GM23338 (cell line): ENCODE measurements around the gene HDAC9. TPM values are rescaled to one million over a fixed set of nuclear protein-coding genes. Genes with fewer than 3 reads are reported as not detected.

Experiments used
- ATAC-seq: fragments of 200-7000 bp; cut with Tn5 transposase; 3 replicates; pipeline ENCODE4 v1.9.1; 2020
- DNase-seq: peaks from one replicate; pipeline ENCODE4 v3.0.0-alpha.2; 2015; ENCODE audit warnings: low spot score
- H2AFZ ChIP-seq: fragments of 200-600 bp; sonication (generic); 2 replicates; pipeline ENCODE4 v1.8.0; 2016; ENCODE audit warnings: antibody characterized with exemption, mild to moderate bottlenecking, moderate library complexity
- H3F3A ChIP-seq: fragments of 200-600 bp; sonication (generic); replicated peaks from 2 replicates; pipeline ENCODE4 v1.8.0; 2017; ENCODE audit warnings: antibody characterized with exemption, mixed run types, low read depth
- H3K27ac ChIP-seq: fragments of 200-600 bp; sonication (generic); 2 replicates; pipeline ENCODE4 v1.6.1; 2016; ENCODE audit warnings: low read depth
- H3K27me3 ChIP-seq: fragments of 200-600 bp; sonication (generic); 2 replicates; pipeline ENCODE4 v1.8.0; 2016; ENCODE audit warnings: mild to moderate bottlenecking, mixed run types, moderate library complexity; ENCODE audit not compliant: insufficient read depth
- H3K36me3 ChIP-seq: fragments of 200-600 bp; sonication (generic); 2 replicates; pipeline ENCODE4 v1.8.0; 2016; ENCODE audit warnings: mild to moderate bottlenecking; ENCODE audit not compliant: insufficient read depth
- H3K4me1 ChIP-seq: fragments of 200-600 bp; sonication (generic); 2 replicates; pipeline ENCODE4 v1.8.0; 2016; ENCODE audit warnings: mild to moderate bottlenecking, moderate library complexity; ENCODE audit not compliant: insufficient read depth
- H3K4me2 ChIP-seq: fragments of 200-600 bp; sonication (generic); 2 replicates; pipeline ENCODE4 v1.7.1; 2017; ENCODE audit warnings: mixed run types
- H3K4me3 ChIP-seq: fragments of 200-600 bp; sonication (generic); 2 replicates; pipeline ENCODE4 v1.6.1; 2016; ENCODE audit warnings: mixed run types
- H3K79me2 ChIP-seq: fragments of 200-600 bp; sonication (generic); replicated peaks from 2 replicates; pipeline ENCODE4 v1.8.0; 2017; ENCODE audit warnings: mild to moderate bottlenecking; ENCODE audit not compliant: insufficient read depth
- H3K9me2 ChIP-seq: fragments of 200-600 bp; sonication (generic); 2 replicates; pipeline ENCODE4 v1.8.0; 2017; ENCODE audit not compliant: insufficient read depth
- H4K20me1 ChIP-seq: fragments of 200-600 bp; sonication (generic); replicated peaks from 2 replicates; pipeline ENCODE4 v1.8.0; 2017; ENCODE audit warnings: mild to moderate bottlenecking; ENCODE audit not compliant: insufficient read depth
- H3K27ac Mint-ChIP-seq: 2 replicates; pipeline ENCODE4 v1.8.0; 2020; ENCODE audit warnings: inconsistent platforms, mild to moderate bottlenecking, moderate library complexity, mixed read lengths
- H3K27me3 Mint-ChIP-seq: 3 replicates; pipeline ENCODE4 v1.8.0; 2022; ENCODE audit warnings: low read depth, mild to moderate bottlenecking, moderate library complexity, mixed read lengths, inconsistent platforms; ENCODE audit not compliant: insufficient read depth, poor library complexity
- H3K36me3 Mint-ChIP-seq: 3 replicates; pipeline ENCODE4 v1.8.0; 2021; ENCODE audit warnings: low read depth, mild to moderate bottlenecking, inconsistent platforms, moderate library complexity, mixed read lengths
- H3K4me1 Mint-ChIP-seq: 3 replicates; pipeline ENCODE4 v1.8.0; 2020; ENCODE audit warnings: mild to moderate bottlenecking, inconsistent platforms, mixed read lengths
- H3K4me3 Mint-ChIP-seq: 3 replicates; pipeline ENCODE4 v1.8.0; 2021; ENCODE audit warnings: moderate library complexity, mild to moderate bottlenecking, inconsistent platforms, mixed read lengths
- H3K9me3 Mint-ChIP-seq: 3 replicates; pipeline ENCODE4 v1.8.0; 2020; ENCODE audit warnings: moderate library complexity, mild to moderate bottlenecking, inconsistent platforms, mixed read lengths
- CTCF ChIP-seq, 2 experiments: fragments of 200-600 bp in 1 of 2; sonication (generic) in 1 of 2; conservative IDR thresholded peaks; 2 replicates each; pipeline versions ENCODE4 v1.5.1 to v1.6.1; 2016 to 2017; ENCODE audit warnings: antibody characterized with exemption in 2 of 2, low read depth in 2 of 2, mild to moderate bottlenecking in 2 of 2, moderate library complexity in 1 of 2
- ETS1 ChIP-seq: IDR thresholded peaks from 2 replicates; pipeline ENCODE4 v1.6.1; 2016; ENCODE audit warnings: antibody characterized with exemption
- EZH2 ChIP-seq: fragments of 200-600 bp; sonication (generic); IDR thresholded peaks from one replicate; pipeline ENCODE4 v1.8.0; 2017; ENCODE audit warnings: antibody characterized with exemption, mild to moderate bottlenecking, low read depth; ENCODE audit not compliant: unreplicated experiment
- JUNB ChIP-seq: IDR thresholded peaks from one replicate; pipeline ENCODE4 v1.6.1; 2016; ENCODE audit warnings: antibody characterized with exemption; ENCODE audit not compliant: unreplicated experiment
- POLR2AphosphoS5 ChIP-seq: IDR thresholded peaks from 2 replicates; pipeline ENCODE4 v1.6.1; 2016; ENCODE audit warnings: antibody characterized with exemption, low read depth
- REST ChIP-seq: IDR thresholded peaks from one replicate; pipeline ENCODE4 v1.6.1; 2018; ENCODE audit warnings: antibody characterized with exemption; ENCODE audit not compliant: unreplicated experiment
- STAT1 ChIP-seq: IDR thresholded peaks from one replicate; pipeline ENCODE4 v1.6.1; 2016; ENCODE audit warnings: antibody characterized with exemption; ENCODE audit not compliant: unreplicated experiment
- ZNF331 ChIP-seq: fragments of 250-450 bp; sonication (Bioruptor Pico); IDR thresholded peaks from 2 replicates; pipeline ENCODE4 v1.5.0; 2020; ENCODE audit warnings: low read depth, mild to moderate bottlenecking, moderate library complexity
- ZNF462 ChIP-seq: fragments of 250-450 bp; sonication (Bioruptor Pico); IDR thresholded peaks from 2 replicates; pipeline ENCODE4 v1.5.0; 2020; ENCODE audit warnings: mild to moderate bottlenecking, moderate library complexity
- polyA plus RNA-seq: library from polyadenylated mRNA; unstranded; fragments of >200 nt; fragmentation: Nextera tagmentation; extraction: Ambion mirVana; gene quantifications from 2 replicates; pipeline ENCODE4 v1.2.1, GENCODE V29; 2016
- total RNA-seq: library from RNA; depleted of rRNA; stranded (reverse); fragments of >200 nt; shearing (Covaris generic); gene quantifications from 2 replicates; pipeline ENCODE4 v1.2.3, GENCODE V29; 2014

The HDAC9 gene
- total and polyA plus RNA-seq, 2 experiments from 2014 or later, result 8.3 to 18.5 TPM

- TF ChIP-seq ETS1 (no peak), CTCF (conservative IDR thresholded peaks at IDR 0.05; ENCODE audit: low read depth in 2 of 2) (no peak), EZH2 (no peak), REST (no peak)
Observed at GRCh38 chr7:18555968-18556367, 60.4 kb downstream of the HDAC9 start (continued).

- no peaks in the 10 kb centered on the region for H3K79me2 ChIP-seq
- H3K9me3 Mint-ChIP-seq, result no peaks in the 10 kb centered on the region
- no peak overlapping the region for H3K4me3 Mint-ChIP-seq
- no peaks in the 10 kb centered on the region for H3K27me3 Mint-ChIP-seq
- no peak overlapping the region for H2AFZ ChIP-seq
- no peak overlapping the region for H3K27ac ChIP-seq
- H3K4me1 ChIP-seq, result no peaks in the 10 kb centered on the region
- no peaks in the 10 kb centered on the region for H4K20me1 ChIP-seq
- no peaks in the 10 kb centered on the region for H3K27me3 ChIP-seq
- DNase-seq, result no peak
- no peak for ATAC-seq
- no peak overlapping the region for H3K4me2 ChIP-seq
- H3K4me1 Mint-ChIP-seq, result no peaks in the 10 kb centered on the region
- H3K9me2 ChIP-seq, result no peaks in the 10 kb centered on the region
- no peaks in the 10 kb centered on the region for H3K36me3 Mint-ChIP-seq
- no peak overlapping the region for H3K4me3 ChIP-seq
- no peaks in the 10 kb centered on the region for H3F3A ChIP-seq
- H3K27ac Mint-ChIP-seq, result no peak overlapping the region
- no peaks in the 10 kb centered on the region for H3K36me3 ChIP-seq
- no peak for TF ChIP-seq STAT1
- TF ChIP-seq JUNB, result no peak
- no peak for TF ChIP-seq ZNF462 (CRISPR knock-in tag)
- no peak for TF ChIP-seq POLR2AphosphoS5
- TF ChIP-seq ZNF331 (CRISPR knock-in tag), result no peak
- TF ChIP-seq REST, result no peak
- TF ChIP-seq EZH2, result no peak
Observed at GRCh38 chr7:18558503-18558902, 63.0 kb downstream of the HDAC9 start.
